CD4-positive, alpha-beta T cell treated with Interleukin-21 for 1 hour (primary cell): ENCODE measurements around the gene SH2B2.
A peak's percentile ranks its signal among the peaks of the same experiment; 100 is the strongest.
"Not testable (repeated sequence)": the region's sequence is repeated elsewhere in the genome, so short reads cannot be mapped to it uniquely, and the experiment has no call there.

Source experiments
- DNase-seq: peaks from one replicate; pipeline ENCODE4 v3.0.0-alpha.2; 2020

Gene SH2B2

GRCh38 chr7:102287111-102287980, 678 bp downstream of the SH2B2 start:
- DNase-seq, result no peak

GRCh38 chr7:102287981-102288278, 1.3 kb downstream of the SH2B2 start:
- no peak for DNase-seq

GRCh38 chr7:102288285-102288930, 1.7 kb downstream of the SH2B2 start:
- no peak for DNase-seq

GRCh38 chr7:102289057-102289456, 2.4 kb downstream of the SH2B2 start:
- no peak for DNase-seq

GRCh38 chr7:102291056-102291915, 4.6 kb downstream of the SH2B2 start:
- DNase-seq, result no peak

GRCh38 chr7:102291916-102292267, 5.2 kb downstream of the SH2B2 start:
- DNase-seq, result no peak

GRCh38 chr7:102292813-102293798, 6.4 kb downstream of the SH2B2 start:
- DNase-seq, result no peak

GRCh38 chr7:102294589-102294988, 7.9 kb downstream of the SH2B2 start:
- DNase-seq, result no peak

- no peak for DNase-seq
Measured at GRCh38 chr7:102295346-102296178, 8.9 kb downstream of the SH2B2 start.

GRCh38 chr7:102296179-102296438, 9.4 kb downstream of the SH2B2 start:
- DNase-seq, result no peak

- no peak for DNase-seq
Measured at GRCh38 chr7:102296514-102296913, 9.8 kb downstream of the SH2B2 start.

GRCh38 chr7:102297487-102298218, 11.0 kb downstream of the SH2B2 start:
- no peak for DNase-seq

- DNase-seq, result no peak
Measured at GRCh38 chr7:102300643-102301221, 14.1 kb downstream of the SH2B2 start.

- not testable (repeated sequence) for DNase-seq
Measured at GRCh38 chr7:102301367-102301766, 14.7 kb downstream of the SH2B2 start.

GRCh38 chr7:102302025-102302424, 15.4 kb downstream of the SH2B2 start:
- DNase-seq, result no peak

- DNase-seq, result no peak
Measured at GRCh38 chr7:102303669-102304422, 17.2 kb downstream of the SH2B2 start.

- no peak for DNase-seq
Measured at GRCh38 chr7:102304668-102305067, 18.0 kb downstream of the SH2B2 start.

- peak; percentile 9 for DNase-seq
Measured at GRCh38 chr7:102305414-102306268, 19.0 kb downstream of the SH2B2 start.
